HG03196 (cell line): ENCODE data around the gene SETD4.

Experiments
- ATAC-seq: cut with Tn5 transposase; IDR thresholded peaks from one replicate; pipeline ENCODE4 v1.9.1; 2021; ENCODE audit not compliant: unreplicated experiment

The SETD4 gene

GRCh38 chr21:36048357-36048756, 12.0 kb downstream of the SETD4 start:
- ATAC-seq: no peak

- ATAC-seq: no peak
These were observed 13.2 kb downstream of the SETD4 start for GRCh38 chr21:36047139-36047538.

GRCh38 chr21:36045993-36046392, 14.3 kb downstream of the SETD4 start:
- no peak for ATAC-seq

GRCh38 chr21:36044056-36044455, 16.3 kb downstream of the SETD4 start:
- ATAC-seq: no peak

- ATAC-seq: no peak
These were observed 18.4 kb downstream of the SETD4 start for GRCh38 chr21:36041910-36042309.

- ATAC-seq: no peak
These were observed 19.9 kb downstream of the SETD4 start for GRCh38 chr21:36040389-36040788.

GRCh38 chr21:36039861-36040260, 20.5 kb downstream of the SETD4 start:
- no peak for ATAC-seq

GRCh38 chr21:36038701-36039497, 21.4 kb downstream of the SETD4 start:
- no peak for ATAC-seq

- ATAC-seq: no peak
These were observed 24.9 kb downstream of the SETD4 start for GRCh38 chr21:36035381-36035791.

- ATAC-seq: no peak
These were observed 26.0 kb downstream of the SETD4 start for GRCh38 chr21:36034211-36034913.

GRCh38 chr21:36032647-36033406, 27.5 kb downstream of the SETD4 start:
- ATAC-seq: no peak

- no peak for ATAC-seq
These were observed 29.6 kb downstream of the SETD4 start for GRCh38 chr21:36030581-36031189.

- ATAC-seq: no peak
These were observed 31.0 kb downstream of the SETD4 start for GRCh38 chr21:36029309-36029708.

- ATAC-seq: no peak
These were observed 31.9 kb downstream of the SETD4 start for GRCh38 chr21:36028127-36029069.

- ATAC-seq: no peak
These were observed 33.0 kb downstream of the SETD4 start for GRCh38 chr21:36027347-36027746.

- no peak for ATAC-seq
These were observed 35.5 kb downstream of the SETD4 start for GRCh38 chr21:36024782-36025181.

GRCh38 chr21:36023092-36023480, 37.2 kb downstream of the SETD4 start:
- no peak for ATAC-seq

GRCh38 chr21:36022427-36023091, 37.8 kb downstream of the SETD4 start:
- ATAC-seq: no peak

GRCh38 chr21:36021251-36021837, 39.0 kb downstream of the SETD4 start:
- ATAC-seq: no peak
